PC-3 (cell line): ENCODE results near the gene AMH. TPM values are rescaled to one million over a fixed set of nuclear protein-coding genes. Genes with fewer than 3 reads are reported as not detected.
A peak's percentile ranks its signal among the peaks of the same experiment; 100 is the strongest.
"Not testable (repeated sequence)": the region's sequence is repeated elsewhere in the genome, so short reads cannot be mapped to it uniquely, and the experiment has no call there.

ENCODE experiments used
- ATAC-seq: fragments of 200-7000 bp; cut with Tn5 transposase; 2 replicates; pipeline ENCODE4 v1.9.1; 2020; ENCODE audit warnings: mild to moderate bottlenecking, moderate library complexity
- Bru-seq: library from RNA; stranded (reverse); fragments of 400-500 nt; gene quantifications from one replicate; lab custom pipeline; 2021; lab: Mats Ljungman, UMichigan
- BruChase-seq, 2 experiments: library from RNA; stranded (reverse); fragments of 400-500 nt; gene quantifications; one replicate each; lab custom pipeline; 2021; lab: Mats Ljungman, UMichigan
- BruUV-seq: library from RNA; stranded (reverse); fragments of 400-500 nt; replicated peaks from 2 replicates; lab custom pipeline; 2021; lab: Mats Ljungman, UMichigan
- CTCF ChIA-PET: fragments of 300-600 bp; sonication (Branson Sonifier 250); formaldehyde crosslinking; loops from one replicate; lab custom pipeline; 2022; ENCODE audit warnings: antibody characterized with exemption; lab: Charles Lee
- POLR2A ChIA-PET: fragments of 300-600 bp; sonication (Branson Sonifier 250); formaldehyde crosslinking; loops from one replicate; lab custom pipeline; 2022; ENCODE audit warnings: antibody characterized with exemption; ENCODE audit not compliant: unreplicated experiment; lab: Charles Lee
- DNase-seq: peaks from one replicate; pipeline ENCODE4 v3.0.0-alpha.2; 2015
- H2AFZ ChIP-seq: fragments of 300-600 bp; sonication (generic); 2 replicates; pipeline ENCODE4 v1.6.0; 2016; ENCODE audit warnings: antibody characterized with exemption, low read length
- H3F3A ChIP-seq: fragments of 300-600 bp; sonication (generic); one replicate; pipeline ENCODE4 v1.6.0; 2017; ENCODE audit warnings: antibody characterized with exemption, low read length, control low read depth, mild to moderate bottlenecking; ENCODE audit not compliant: unreplicated experiment
- H3K27ac ChIP-seq: fragments of 300-600 bp; sonication (generic); 2 replicates; pipeline ENCODE4 v1.5.1; 2016; ENCODE audit warnings: mild to moderate bottlenecking, low read length
- H3K27me3 ChIP-seq: fragments of 300-600 bp; sonication (generic); 2 replicates; pipeline ENCODE4 v1.6.1; 2016; ENCODE audit warnings: low read length, mixed read lengths
- H3K36me3 ChIP-seq: fragments of 300-600 bp; sonication (generic); 2 replicates; pipeline ENCODE4 v1.6.1; 2016; ENCODE audit warnings: low read depth, mixed run types, low read length, mixed read lengths
- H3K4me1 ChIP-seq: fragments of 300-600 bp; sonication (generic); 2 replicates; pipeline ENCODE4 v1.5.1; 2016; ENCODE audit warnings: low read length; ENCODE audit not compliant: insufficient read depth
- H3K4me2 ChIP-seq: fragments of 300-600 bp; sonication (generic); 2 replicates; pipeline ENCODE4 v1.6.0; 2016; ENCODE audit warnings: low read length
- H3K4me3 ChIP-seq: fragments of 300-600 bp; sonication (generic); 2 replicates; pipeline ENCODE4 v1.5.1; 2016; ENCODE audit warnings: mild to moderate bottlenecking, low read length, mixed read lengths
- H3K79me2 ChIP-seq: fragments of 300-600 bp; sonication (generic); 2 replicates; pipeline ENCODE4 v1.6.1; 2017; ENCODE audit warnings: low read length, mixed read lengths
- H3K9ac ChIP-seq: fragments of 300-600 bp; sonication (generic); 2 replicates; pipeline ENCODE4 v1.6.0; 2016; ENCODE audit warnings: mild to moderate bottlenecking, low read length
- H3K9me2 ChIP-seq: fragments of 300-600 bp; sonication (generic); replicated peaks from 2 replicates; pipeline ENCODE4 v1.6.1; 2016; ENCODE audit warnings: mixed run types, low read length, mixed read lengths
- H3K9me3 ChIP-seq: fragments of 300-600 bp; sonication (generic); 2 replicates; pipeline ENCODE4 v1.6.1; 2016; ENCODE audit warnings: low read length, mixed read lengths
- H4K20me1 ChIP-seq: fragments of 300-600 bp; sonication (generic); 2 replicates; pipeline ENCODE4 v1.6.1; 2016; ENCODE audit warnings: low read length, mixed read lengths
- EZH2 ChIP-seq: fragments of 300-600 bp; sonication (generic); IDR thresholded peaks from one replicate; pipeline ENCODE4 v1.6.1; 2017; ENCODE audit warnings: antibody characterized with exemption, mild to moderate bottlenecking, low read length; ENCODE audit not compliant: unreplicated experiment
- EZH2phosphoT487 ChIP-seq: fragments of 300-600 bp; sonication (generic); IDR thresholded peaks from 2 replicates; pipeline ENCODE4 v1.6.1; 2018; ENCODE audit warnings: mild to moderate bottlenecking, antibody characterized with exemption, low read length, borderline replicate concordance
- intact Hi-C: fragments of 100-400 bp; cut with micrococcal nuclease; formaldehyde crosslinking; loops from 2 replicates; pipeline ENCODE4 v1.9.0; 2023
- long read RNA-seq: library from polyadenylated mRNA; unstranded; transcript quantifications from one replicate; pipeline ENCODE4 v2.0.0, GENCODE V29; 2021; ENCODE audit not compliant: unreplicated experiment
- total RNA-seq: library from RNA; depleted of rRNA; stranded (reverse); fragments of >200 nt; gene quantifications from 2 replicates; pipeline ENCODE4 v1.2.3, GENCODE V29; 2014; rRNA removed
- TF ChIP-seq, protein P1 (sequence below): fragments of 300-600 bp; sonication (generic); conservative IDR thresholded peaks from 2 replicates; pipeline ENCODE4 v1.5.1; 2017; ENCODE audit warnings: antibody characterized with exemption, low read depth, mild to moderate bottlenecking, low read length

Gene AMH
- total RNA-seq = 6.0 and 7.7 TPM in 2 replicates
- Bru-seq, nascent RNA = percentile 43 among the genes with signal in this experiment
- BruChase-seq, experiment 1, labeled RNA remaining after a 6-hour chase = percentile 69 among the genes with signal in this experiment
- percentile 58 among the genes with signal in this experiment for BruChase-seq, experiment 2, labeled RNA remaining after a 2-hour chase
- long read RNA-seq, transcript AMH-202 (3 exons, 1,686 nt) = major isoform, 12 of 21 reads
- long read RNA-seq, partial matches to known transcripts = 2 of 21 reads
- long read RNA-seq, other reads (novel, unspliced or antisense) = 7 of 21 reads

DNA sequence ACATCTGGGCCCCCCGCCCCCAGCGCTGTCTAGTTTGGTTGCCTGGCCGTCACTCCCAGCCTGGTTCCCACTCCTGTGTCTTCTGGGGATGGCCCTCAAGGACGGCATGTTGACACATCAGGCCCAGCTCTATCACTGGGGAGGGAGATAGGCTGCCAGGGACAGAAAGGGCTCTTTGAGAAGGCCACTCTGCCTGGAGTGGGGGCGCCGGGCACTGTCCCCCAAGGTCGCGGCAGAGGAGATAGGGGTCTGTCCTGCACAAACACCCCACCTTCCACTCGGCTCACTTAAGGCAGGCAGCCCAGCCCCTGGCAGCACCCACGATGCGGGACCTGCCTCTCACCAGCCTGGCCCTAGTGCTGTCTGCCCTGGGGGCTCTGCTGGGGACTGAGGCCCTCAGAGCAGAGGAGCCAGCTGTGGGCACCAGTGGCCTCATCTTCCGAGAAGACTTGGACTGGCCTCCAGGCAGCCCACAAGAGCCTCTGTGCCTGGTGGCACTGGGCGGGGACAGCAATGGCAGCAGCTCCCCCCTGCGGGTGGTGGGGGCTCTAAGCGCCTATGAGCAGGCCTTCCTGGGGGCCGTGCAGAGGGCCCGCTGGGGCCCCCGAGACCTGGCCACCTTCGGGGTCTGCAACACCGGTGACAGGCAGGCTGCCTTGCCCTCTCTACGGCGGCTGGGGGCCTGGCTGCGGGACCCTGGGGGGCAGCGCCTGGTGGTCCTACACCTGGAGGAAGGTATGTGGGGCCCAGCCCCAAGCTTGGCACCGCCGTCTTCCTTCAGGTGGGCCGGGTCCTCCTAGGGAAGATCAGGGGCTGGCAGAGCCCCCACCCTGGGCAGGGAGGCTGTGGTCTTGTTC, at the start of gene AMH:
AMH (plus strand) TSS at position 314 of the 857 bp plus-strand sequence; CDS start at position 324, 10 bp downstream.
- ChIA-PET CTCF (no interaction called here), POLR2A (no interaction called here)
- Histone ChIP-seq H3K36me3 (peaks cover 8% of the 10 kb centered on the region), H3K27ac (no peak within 1 kb of the TSS), H3K9ac (no peak within 1 kb of the TSS), H3K4me2 (no peak within 1 kb of the TSS), H3K9me3 (no peaks in the 10 kb centered on the region), H3K4me1 (no peaks in the 10 kb centered on the region), H3K79me2 (no peaks in the 10 kb centered on the region), H3K9me2 (no peaks in the 10 kb centered on the region), H2AFZ (no peak within 1 kb of the TSS), H3K27me3 (no peaks in the 10 kb centered on the region), H3K4me3 (no peak within 1 kb of the TSS), H4K20me1 (no peaks in the 10 kb centered on the region), H3F3A (no peaks in the 10 kb centered on the region)
- DNase-seq (no peak), ATAC-seq (0 out of 2 replicates have a peak, but pooled peaks have one; percentile 6)
- TSS peak; percentile 10 for BruUV-seq
- no peak for TF ChIP-seq EZH2phosphoT487
- TF ChIP-seq EZH2 = no peak
- TF ChIP-seq, protein P1, sequence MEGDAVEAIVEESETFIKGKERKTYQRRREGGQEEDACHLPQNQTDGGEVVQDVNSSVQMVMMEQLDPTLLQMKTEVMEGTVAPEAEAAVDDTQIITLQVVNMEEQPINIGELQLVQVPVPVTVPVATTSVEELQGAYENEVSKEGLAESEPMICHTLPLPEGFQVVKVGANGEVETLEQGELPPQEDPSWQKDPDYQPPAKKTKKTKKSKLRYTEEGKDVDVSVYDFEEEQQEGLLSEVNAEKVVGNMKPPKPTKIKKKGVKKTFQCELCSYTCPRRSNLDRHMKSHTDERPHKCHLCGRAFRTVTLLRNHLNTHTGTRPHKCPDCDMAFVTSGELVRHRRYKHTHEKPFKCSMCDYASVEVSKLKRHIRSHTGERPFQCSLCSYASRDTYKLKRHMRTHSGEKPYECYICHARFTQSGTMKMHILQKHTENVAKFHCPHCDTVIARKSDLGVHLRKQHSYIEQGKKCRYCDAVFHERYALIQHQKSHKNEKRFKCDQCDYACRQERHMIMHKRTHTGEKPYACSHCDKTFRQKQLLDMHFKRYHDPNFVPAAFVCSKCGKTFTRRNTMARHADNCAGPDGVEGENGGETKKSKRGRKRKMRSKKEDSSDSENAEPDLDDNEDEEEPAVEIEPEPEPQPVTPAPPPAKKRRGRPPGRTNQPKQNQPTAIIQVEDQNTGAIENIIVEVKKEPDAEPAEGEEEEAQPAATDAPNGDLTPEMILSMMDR = no peak
- intact Hi-C loops = no loop called here

DNA sequence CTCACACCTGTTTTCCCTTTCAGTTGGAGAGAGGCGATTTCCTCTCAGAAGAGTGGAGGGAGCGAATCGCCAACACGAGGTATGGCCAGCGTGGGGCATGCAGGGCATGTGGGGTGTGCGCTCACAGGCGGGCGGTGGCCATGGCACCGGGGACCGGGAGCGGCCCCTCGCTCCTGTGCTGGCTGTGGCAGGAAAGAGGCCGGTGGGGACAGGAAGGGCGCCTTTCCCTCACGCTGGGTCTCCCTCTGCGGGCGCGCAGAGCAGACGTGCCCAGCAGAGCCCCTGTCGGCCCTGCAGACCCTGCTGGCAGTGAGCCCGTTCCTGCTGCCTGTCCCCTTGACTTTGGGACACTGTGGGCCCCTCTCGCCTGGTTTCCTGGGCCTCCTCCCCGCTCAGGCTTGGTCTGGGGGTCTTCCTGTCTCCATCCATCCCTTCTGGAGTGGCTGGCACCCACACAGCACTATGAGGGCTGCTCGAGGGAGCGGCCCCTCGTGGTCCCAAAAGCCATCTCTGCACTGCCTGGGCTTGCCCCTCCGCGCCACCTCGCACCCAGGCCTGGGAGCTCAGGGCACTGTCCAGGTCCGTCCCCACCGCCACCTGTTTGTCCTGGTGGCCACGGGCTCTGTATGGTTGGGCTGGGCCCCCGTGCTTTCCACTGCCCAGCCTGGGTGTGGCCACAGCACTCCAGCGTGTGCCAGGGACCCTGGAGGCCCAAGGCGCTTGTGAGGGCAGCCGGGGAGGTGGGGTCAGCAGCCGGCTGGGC, 49.1 kb upstream of the AMH start:
- Histone ChIP-seq H3K4me1 (no peaks in the 10 kb centered on the region), H3K4me2 (no peak overlapping the region), H3K79me2 (peaks cover 25% of the 10 kb centered on the region; the same call in 1 of the 2 replicates), H4K20me1 (no peaks in the 10 kb centered on the region), H3K36me3 (no peaks in the 10 kb centered on the region), H2AFZ (no peak overlapping the region), H3K27ac (no peak overlapping the region), H3K9me2 (no peaks in the 10 kb centered on the region), H3K27me3 (no peaks in the 10 kb centered on the region), H3K9me3 (no peaks in the 10 kb centered on the region), H3F3A (no peaks in the 10 kb centered on the region), H3K9ac (no peak overlapping the region), H3K4me3 (no peak overlapping the region)
- no peak for ATAC-seq
- TF ChIP-seq EZH2 (no peak), EZH2phosphoT487 (no peak)
- TF ChIP-seq, protein P1 = no peak
- intact Hi-C loops = no loop called here
- no TSS peak for BruUV-seq
- ChIA-PET POLR2A (no interaction called here), CTCF (no interaction called here)
- DNase-seq = no peak

DNA sequence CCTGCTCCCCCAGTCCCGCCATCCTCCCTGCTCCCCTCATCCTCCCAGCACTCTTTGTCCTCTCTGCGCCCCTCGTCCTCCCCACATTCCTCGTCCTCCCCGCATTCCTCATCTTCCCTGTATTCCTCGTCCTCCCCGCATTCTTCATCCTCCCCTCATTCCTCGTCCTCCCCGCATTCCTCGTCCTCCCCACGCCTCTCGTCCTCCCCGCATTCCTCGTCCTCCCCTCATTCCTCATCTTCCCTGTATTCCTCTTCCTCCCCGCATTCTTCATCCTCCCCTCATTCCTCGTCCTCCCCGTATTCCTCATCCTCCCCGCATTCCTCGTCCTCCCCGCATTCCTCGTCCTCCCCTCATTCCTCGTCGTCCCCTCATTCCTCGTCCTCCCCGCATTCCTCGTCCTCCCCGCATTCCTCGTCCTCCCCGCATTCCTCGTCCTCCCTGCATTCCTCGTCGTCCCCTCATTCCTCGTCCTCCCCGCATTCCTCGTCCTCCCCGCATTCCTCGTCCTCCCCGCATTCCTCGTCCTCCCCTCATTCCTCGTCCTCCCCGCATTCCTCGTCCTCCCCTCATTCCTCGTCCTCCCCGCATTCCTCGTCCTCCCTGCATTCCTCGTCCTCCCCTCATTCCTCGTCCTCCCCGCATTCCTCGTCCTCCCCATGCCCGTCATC, 48.4 kb upstream of the AMH start:
- H3K4me2 ChIP-seq, H3F3A ChIP-seq, H3K9ac ChIP-seq, CTCF ChIA-PET, H3K27me3 ChIP-seq, POLR2A ChIA-PET, H3K36me3 ChIP-seq, H3K9me2 ChIP-seq, intact Hi-C loops, H2AFZ ChIP-seq, H3K27ac ChIP-seq, H3K4me3 ChIP-seq, DNase-seq, BruUV-seq, H4K20me1 ChIP-seq, ATAC-seq, H3K4me1 ChIP-seq, H3K9me3 ChIP-seq: not testable (repeated sequence)
- H3K79me2 ChIP-seq = peaks cover 25% of the 10 kb centered on the region; the same call in 1 of the 2 replicates
